ENCODE results near the gene RPS6KA6. TPM values are rescaled to one million over a fixed set of nuclear protein-coding genes. Genes with fewer than 3 reads are reported as not detected.

RPS6KA6 gene
- total RNA-seq, 4 donors from 2014 or later, result 2.2 to 16.4 (median 12.4) TPM

DNA sequence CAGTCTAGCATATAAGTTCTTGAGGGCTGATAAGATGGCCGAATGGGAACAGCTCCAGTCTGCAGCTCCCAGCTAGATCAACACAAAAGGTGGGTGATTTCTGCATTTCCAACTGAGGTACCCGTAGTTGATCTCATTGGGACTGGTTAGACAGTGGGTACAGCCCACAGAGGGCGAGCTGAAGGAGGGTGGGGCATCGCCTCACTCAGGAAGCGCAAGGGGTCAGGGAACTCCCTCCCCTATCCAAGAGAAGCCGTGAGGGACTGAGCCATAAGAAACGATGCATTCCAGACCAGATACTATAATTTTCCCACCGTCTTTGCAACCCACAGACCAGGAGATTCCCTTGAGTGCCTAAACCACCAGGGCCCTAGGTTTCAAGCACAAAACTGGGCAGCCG lies 109.0 kb downstream of the RPS6KA6 start:
- H3K36me3 ChIP-seq, result no peaks in the 10 kb centered on the region
- no peaks in the 10 kb centered on the region for H3K27me3 ChIP-seq
- no peaks in the 10 kb centered on the region for H3K9me3 ChIP-seq
- WGBS, 2 donors (ENCODE audit: low coverage in 1 of 2), result 65% methylated on average over 9 of the region's 9 CpGs; no CpG with 5 or more reads in 1 of the 2 donors
- H3K4me3 ChIP-seq, result no peak overlapping the region
- intact Hi-C loops (cut with DNase I; ENCODE audit: low total_unique reads), result no loop called here
- no peak overlapping the region for H3K27ac ChIP-seq
- no peaks in the 10 kb centered on the region for H3K4me1 ChIP-seq
- no peak for TF ChIP-seq EP300 (IDR thresholded peaks at IDR 0.05; ENCODE audit: low read depth)
- TF ChIP-seq POLR2AphosphoS5 (IDR thresholded peaks at IDR 0.05), result no peak
- no peak for TF ChIP-seq POLR2A (IDR thresholded peaks at IDR 0.05)
- TF ChIP-seq, protein P1, sequence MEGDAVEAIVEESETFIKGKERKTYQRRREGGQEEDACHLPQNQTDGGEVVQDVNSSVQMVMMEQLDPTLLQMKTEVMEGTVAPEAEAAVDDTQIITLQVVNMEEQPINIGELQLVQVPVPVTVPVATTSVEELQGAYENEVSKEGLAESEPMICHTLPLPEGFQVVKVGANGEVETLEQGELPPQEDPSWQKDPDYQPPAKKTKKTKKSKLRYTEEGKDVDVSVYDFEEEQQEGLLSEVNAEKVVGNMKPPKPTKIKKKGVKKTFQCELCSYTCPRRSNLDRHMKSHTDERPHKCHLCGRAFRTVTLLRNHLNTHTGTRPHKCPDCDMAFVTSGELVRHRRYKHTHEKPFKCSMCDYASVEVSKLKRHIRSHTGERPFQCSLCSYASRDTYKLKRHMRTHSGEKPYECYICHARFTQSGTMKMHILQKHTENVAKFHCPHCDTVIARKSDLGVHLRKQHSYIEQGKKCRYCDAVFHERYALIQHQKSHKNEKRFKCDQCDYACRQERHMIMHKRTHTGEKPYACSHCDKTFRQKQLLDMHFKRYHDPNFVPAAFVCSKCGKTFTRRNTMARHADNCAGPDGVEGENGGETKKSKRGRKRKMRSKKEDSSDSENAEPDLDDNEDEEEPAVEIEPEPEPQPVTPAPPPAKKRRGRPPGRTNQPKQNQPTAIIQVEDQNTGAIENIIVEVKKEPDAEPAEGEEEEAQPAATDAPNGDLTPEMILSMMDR (IDR thresholded peaks at IDR 0.05), result no peak
- no peak for DNase-seq
- in situ Hi-C loops (cut with MboI; ENCODE audit: low pct_ligation_motif_present in 1 of 4, low pct_unique_long_range_greater_than_20kb in 1 of 4, low sequenced_read_pairs in 3 of 4), result no loop called here

- Histone ChIP-seq H3K4me1 (no peaks in the 10 kb centered on the region), H3K36me3 (no peaks in the 10 kb centered on the region), H3K27me3 (no peaks in the 10 kb centered on the region), H3K4me3 (no peak overlapping the region), H3K27ac (no peak overlapping the region), H3K9me3 (no peaks in the 10 kb centered on the region)
- WGBS, 2 donors (ENCODE audit: low coverage in 1 of 2), result 48% methylated on average over 2 of the region's 2 CpGs; no CpG with 5 or more reads in 1 of the 2 donors
- DNase-seq, result no peak
- intact Hi-C loops (cut with DNase I; ENCODE audit: low total_unique reads), result no loop called here
- TF ChIP-seq POLR2A (IDR thresholded peaks at IDR 0.05) (no peak), POLR2AphosphoS5 (IDR thresholded peaks at IDR 0.05) (no peak), EP300 (IDR thresholded peaks at IDR 0.05; ENCODE audit: low read depth) (no peak)
- TF ChIP-seq, protein P1 (IDR thresholded peaks at IDR 0.05), result no peak
- in situ Hi-C loops (cut with MboI; ENCODE audit: low pct_ligation_motif_present in 1 of 4, low pct_unique_long_range_greater_than_20kb in 1 of 4, low sequenced_read_pairs in 3 of 4), result no loop called here
Measured at GRCh38 chrX:84064814-84065213, 123.2 kb downstream of the RPS6KA6 start.

DNA sequence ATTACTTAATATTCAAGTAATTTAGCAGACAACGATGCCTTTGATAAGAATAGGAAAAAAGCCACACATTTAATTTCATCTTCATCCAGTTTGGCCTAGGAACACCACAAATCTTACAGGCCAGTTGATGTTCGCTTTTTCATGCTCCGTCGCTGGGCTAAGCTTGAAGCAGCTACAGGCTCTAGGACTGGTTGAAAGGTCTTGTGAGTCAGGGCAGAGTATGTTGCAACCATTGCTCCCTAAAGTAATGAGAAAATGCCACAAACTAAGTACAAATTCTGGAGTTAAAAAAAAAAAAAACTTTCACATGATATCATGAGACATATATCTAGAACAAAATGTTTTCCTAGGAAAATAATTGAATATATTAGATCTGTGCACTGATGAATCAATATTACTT lies 123.8 kb downstream of the RPS6KA6 start:
- in situ Hi-C loops (cut with MboI; ENCODE audit: low pct_ligation_motif_present in 1 of 4, low pct_unique_long_range_greater_than_20kb in 1 of 4, low sequenced_read_pairs in 3 of 4), result no loop called here

DNA sequence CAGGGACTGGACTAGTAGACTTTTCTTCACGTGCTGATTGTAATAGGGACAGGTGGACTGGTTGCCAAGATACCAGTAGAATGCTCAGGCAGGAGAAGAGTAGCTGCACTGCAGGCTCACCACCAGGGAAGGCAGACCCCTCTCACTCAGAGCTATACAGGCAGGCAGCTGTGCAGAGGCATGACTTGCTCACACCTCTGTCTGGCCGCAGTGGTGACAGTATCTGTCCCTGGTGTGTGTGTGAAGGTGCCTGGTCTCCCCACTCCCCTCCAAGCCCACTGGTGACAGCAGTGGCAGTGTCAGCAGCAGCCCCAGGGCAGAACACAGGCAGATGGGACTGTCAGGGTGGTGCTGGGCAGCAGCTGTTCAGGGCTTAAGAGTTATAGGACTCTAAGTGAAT lies 140.7 kb downstream of the RPS6KA6 start:
- intact Hi-C loops (cut with DNase I; ENCODE audit: low total_unique reads) (no loop called here), in situ Hi-C loops (cut with MboI; ENCODE audit: low pct_ligation_motif_present in 1 of 4, low pct_unique_long_range_greater_than_20kb in 1 of 4, low sequenced_read_pairs in 3 of 4) (no loop called here)
- no peak overlapping the region for H3K4me3 ChIP-seq
- WGBS, 2 donors (ENCODE audit: low coverage in 1 of 2), result 53% methylated on average over 2 of the region's 2 CpGs; no CpG with 5 or more reads in 1 of the 2 donors
- no peaks in the 10 kb centered on the region for H3K4me1 ChIP-seq
- no peaks in the 10 kb centered on the region for H3K27me3 ChIP-seq
- H3K36me3 ChIP-seq, result no peaks in the 10 kb centered on the region
- no peak overlapping the region for H3K27ac ChIP-seq
- no peak for DNase-seq
- no peaks in the 10 kb centered on the region for H3K9me3 ChIP-seq
- TF ChIP-seq POLR2AphosphoS5 (IDR thresholded peaks at IDR 0.05), result no peak
- no peak for TF ChIP-seq EP300 (IDR thresholded peaks at IDR 0.05; ENCODE audit: low read depth)
- TF ChIP-seq, protein P1 (IDR thresholded peaks at IDR 0.05), result no peak
- no peak for TF ChIP-seq POLR2A (IDR thresholded peaks at IDR 0.05)

More for the DNA sequence above, 123.8 kb downstream of the RPS6KA6 start:
- Histone ChIP-seq H3K36me3 (no peaks in the 10 kb centered on the region), H3K4me1 (no peaks in the 10 kb centered on the region), H3K9me3 (no peaks in the 10 kb centered on the region), H3K27ac (no peak overlapping the region), H3K4me3 (no peak overlapping the region), H3K27me3 (no peaks in the 10 kb centered on the region)
- TF ChIP-seq POLR2A (IDR thresholded peaks at IDR 0.05) (no peak), POLR2AphosphoS5 (IDR thresholded peaks at IDR 0.05) (no peak), EP300 (IDR thresholded peaks at IDR 0.05; ENCODE audit: low read depth) (no peak)
- TF ChIP-seq, protein P1 (IDR thresholded peaks at IDR 0.05), result no peak
- DNase-seq, result no peak
- intact Hi-C loops (cut with DNase I; ENCODE audit: low total_unique reads), result no loop called here
- 83 to 90% methylated on average over 4 of the region's 4 CpGs for WGBS, 2 donors (ENCODE audit: low coverage in 1 of 2)

Measured in transverse colon (tissue), 4 donors.